ENCODE measurements around the gene EHD2. TPM values are rescaled to one million over a fixed set of nuclear protein-coding genes. Genes with fewer than 3 reads are reported as not detected.
"Not testable (repeated sequence)": the region's sequence is repeated elsewhere in the genome, so short reads cannot be mapped to it uniquely, and the experiment has no call there.

EHD2 gene
- total RNA-seq, 1 experiment from 2014 or later: 13.3 TPM

DNA sequence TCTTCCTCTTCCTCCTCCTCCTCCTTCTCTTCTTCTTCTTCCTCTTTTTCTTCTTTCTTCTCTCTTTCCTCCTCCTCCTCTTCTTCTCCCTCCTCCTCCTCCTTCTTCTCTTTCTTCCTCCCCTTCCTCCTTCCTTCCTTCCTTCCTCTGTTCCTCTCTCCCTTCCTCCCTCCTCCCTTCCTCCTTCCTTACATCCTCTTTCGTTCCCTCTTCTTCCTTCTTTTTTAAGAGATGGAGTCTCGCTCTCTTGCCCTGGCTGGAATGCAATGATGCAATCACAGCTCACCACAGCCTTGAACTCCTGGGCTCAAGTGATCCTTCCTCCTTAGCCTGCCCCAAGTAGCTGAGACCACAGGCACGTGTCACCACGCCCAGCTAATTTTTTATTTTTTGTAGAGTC is 13.2 kb downstream of the EHD2 start:
- H3K27me3 ChIP-seq (replicated peaks; ENCODE audit: control insufficient read depth, insufficient read depth, low read length): no peaks in the 10 kb centered on the region
- no peak for DNase-seq
- intact Hi-C loops (cut with micrococcal nuclease; ENCODE audit: unreplicated experiment): no loop called here
- no peak overlapping the region for H3K4me3 ChIP-seq (ENCODE audit: low read depth, low read length)
- TF ChIP-seq, protein P1, sequence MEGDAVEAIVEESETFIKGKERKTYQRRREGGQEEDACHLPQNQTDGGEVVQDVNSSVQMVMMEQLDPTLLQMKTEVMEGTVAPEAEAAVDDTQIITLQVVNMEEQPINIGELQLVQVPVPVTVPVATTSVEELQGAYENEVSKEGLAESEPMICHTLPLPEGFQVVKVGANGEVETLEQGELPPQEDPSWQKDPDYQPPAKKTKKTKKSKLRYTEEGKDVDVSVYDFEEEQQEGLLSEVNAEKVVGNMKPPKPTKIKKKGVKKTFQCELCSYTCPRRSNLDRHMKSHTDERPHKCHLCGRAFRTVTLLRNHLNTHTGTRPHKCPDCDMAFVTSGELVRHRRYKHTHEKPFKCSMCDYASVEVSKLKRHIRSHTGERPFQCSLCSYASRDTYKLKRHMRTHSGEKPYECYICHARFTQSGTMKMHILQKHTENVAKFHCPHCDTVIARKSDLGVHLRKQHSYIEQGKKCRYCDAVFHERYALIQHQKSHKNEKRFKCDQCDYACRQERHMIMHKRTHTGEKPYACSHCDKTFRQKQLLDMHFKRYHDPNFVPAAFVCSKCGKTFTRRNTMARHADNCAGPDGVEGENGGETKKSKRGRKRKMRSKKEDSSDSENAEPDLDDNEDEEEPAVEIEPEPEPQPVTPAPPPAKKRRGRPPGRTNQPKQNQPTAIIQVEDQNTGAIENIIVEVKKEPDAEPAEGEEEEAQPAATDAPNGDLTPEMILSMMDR (IDR thresholded peaks at IDR 0.05; ENCODE audit: insufficient read depth in 1 of 2, low read depth in 1 of 2, low read length in 1 of 2, severe bottlenecking in 1 of 2, unreplicated experiment in 1 of 2): no peak
- CTCF ChIA-PET: no interaction called here
- peaks cover 32% of the 10 kb centered on the region for H3K36me3 Mint-ChIP-seq (ENCODE audit: insufficient read depth, unreplicated experiment)
- no peak overlapping the region for H3K4me3 Mint-ChIP-seq (ENCODE audit: unreplicated experiment)
- no peaks in the 10 kb centered on the region for H3K9me3 Mint-ChIP-seq (ENCODE audit: unreplicated experiment)
- BruUV-seq (replicated peaks): no TSS peak
- no peaks in the 10 kb centered on the region for H3K9me3 ChIP-seq
- POLR2A ChIA-PET: no interaction called here
- H3K4me1 ChIP-seq: peaks cover 16% of the 10 kb centered on the region
- H3K27me3 Mint-ChIP-seq (ENCODE audit: insufficient read depth, unreplicated experiment): no peaks in the 10 kb centered on the region
- H3K27ac Mint-ChIP-seq (ENCODE audit: unreplicated experiment): peak overlapping the region; percentile 19
- peaks cover 26% of the 10 kb centered on the region for H3K4me1 Mint-ChIP-seq (ENCODE audit: low read depth, unreplicated experiment)
- H3K36me3 ChIP-seq (ENCODE audit: control insufficient read depth, insufficient read depth, low read length): no peaks in the 10 kb centered on the region

DNA sequence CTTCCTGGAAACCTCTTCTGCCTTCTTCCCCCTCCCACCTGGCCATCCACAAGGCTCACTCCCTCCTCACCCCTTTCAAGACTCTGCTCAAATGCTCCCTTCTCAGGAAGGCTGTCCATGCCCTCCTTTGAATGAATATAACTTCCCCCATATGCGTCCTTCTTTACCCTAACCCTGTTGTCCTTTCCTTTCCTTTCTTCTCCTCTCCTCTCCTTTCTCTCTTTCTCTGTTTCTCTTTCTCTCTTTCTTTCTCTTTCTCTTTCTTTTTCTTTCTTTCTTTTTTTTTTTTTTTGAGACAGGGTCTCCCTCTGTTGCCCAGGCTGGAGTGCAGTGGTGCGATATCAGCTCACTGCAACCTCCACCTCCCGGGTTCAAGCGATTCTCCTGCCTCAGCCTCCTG is 15.1 kb downstream of the EHD2 start:
- H3K9me3 ChIP-seq; POLR2A ChIA-PET; intact Hi-C loops (cut with micrococcal nuclease; ENCODE audit: unreplicated experiment); DNase-seq; H3K27me3 ChIP-seq (replicated peaks; ENCODE audit: control insufficient read depth, insufficient read depth, low read length); BruUV-seq (replicated peaks); H3K4me3 ChIP-seq (ENCODE audit: low read depth, low read length); H3K9me3 Mint-ChIP-seq (ENCODE audit: unreplicated experiment); H3K36me3 ChIP-seq (ENCODE audit: control insufficient read depth, insufficient read depth, low read length); CTCF ChIA-PET; H3K27me3 Mint-ChIP-seq (ENCODE audit: insufficient read depth, unreplicated experiment): not testable (repeated sequence)
- Mint-ChIP-seq H3K27ac (ENCODE audit: unreplicated experiment) (peak overlapping the region; percentile 93), H3K36me3 (ENCODE audit: insufficient read depth, unreplicated experiment) (peaks cover 32% of the 10 kb centered on the region), H3K4me1 (ENCODE audit: low read depth, unreplicated experiment) (peaks cover 26% of the 10 kb centered on the region), H3K4me3 (ENCODE audit: unreplicated experiment) (peak overlapping the region; percentile 85)
- peaks cover 11% of the 10 kb centered on the region for H3K4me1 ChIP-seq

DNA sequence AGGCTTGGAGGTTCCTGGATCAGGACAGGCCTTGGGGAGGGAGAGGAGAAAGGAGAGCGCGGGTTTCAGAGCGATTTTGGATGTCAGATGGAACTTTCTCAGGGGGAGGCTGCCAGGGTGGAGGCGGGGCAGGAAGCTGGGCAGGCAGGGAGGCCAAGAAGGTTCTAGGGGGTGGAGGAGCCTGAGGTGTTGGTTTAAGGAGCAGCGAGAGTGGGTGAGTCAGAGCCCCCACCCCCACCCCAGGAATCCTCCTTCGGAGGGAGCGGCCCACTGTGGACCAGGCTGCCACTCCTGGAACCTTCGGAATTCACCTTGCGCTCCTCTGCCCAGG is 16.2 kb downstream of the EHD2 start:
- intact Hi-C loops (cut with micrococcal nuclease; ENCODE audit: unreplicated experiment): loop anchor here (1.0 kb wide), 1 partner anchor 16 kb away; the partner anchor contains the start of gene NOP53
- H3K27me3 Mint-ChIP-seq (ENCODE audit: insufficient read depth, unreplicated experiment): no peaks in the 10 kb centered on the region
- H3K4me1 Mint-ChIP-seq (ENCODE audit: low read depth, unreplicated experiment): peaks cover 26% of the 10 kb centered on the region
- peak; percentile 79 to 90 for DNase-seq
- H3K4me3 Mint-ChIP-seq (ENCODE audit: unreplicated experiment): peak overlapping the region; percentile 85
- POLR2A ChIA-PET: interaction anchor here (0.6 kb wide), 2 partner anchors 503 to 661 kb away, joined by 3 to 5 read pairs; no protein-coding TSS in a partner anchor
- H3K36me3 Mint-ChIP-seq (ENCODE audit: insufficient read depth, unreplicated experiment): peaks cover 32% of the 10 kb centered on the region
- Histone ChIP-seq H3K4me3 (ENCODE audit: low read depth, low read length) (peak overlapping the region; percentile 44), H3K4me1 (peaks cover 11% of the 10 kb centered on the region), H3K27me3 (replicated peaks; ENCODE audit: control insufficient read depth, insufficient read depth, low read length) (no peaks in the 10 kb centered on the region), H3K36me3 (ENCODE audit: control insufficient read depth, insufficient read depth, low read length) (no peaks in the 10 kb centered on the region), H3K9me3 (no peaks in the 10 kb centered on the region)
- CTCF ChIA-PET: interaction anchor here (0.6 to 1.6 kb wide), 4 partner anchors 17 to 293 kb away, joined by 3 to 11 read pairs (median 4); partner anchors contain the start of gene EHD2
- peak overlapping the region; percentile 93 for H3K27ac Mint-ChIP-seq (ENCODE audit: unreplicated experiment)
- TF ChIP-seq, protein P1 (IDR thresholded peaks at IDR 0.05; ENCODE audit: insufficient read depth in 1 of 2, low read depth in 1 of 2, low read length in 1 of 2, severe bottlenecking in 1 of 2, unreplicated experiment in 1 of 2): no peak
- no TSS peak for BruUV-seq (replicated peaks)
- no peaks in the 10 kb centered on the region for H3K9me3 Mint-ChIP-seq (ENCODE audit: unreplicated experiment)
